GM18498 (cell line): Measurements from ENCODE around the gene ADAM8.
A peak's percentile ranks its signal among the peaks of the same experiment; 100 is the strongest.

Experiments used
- ATAC-seq: cut with Tn5 transposase; IDR thresholded peaks from one replicate; pipeline ENCODE4 v1.9.1; 2021; ENCODE audit warnings: mild to moderate bottlenecking, moderate library complexity; ENCODE audit not compliant: unreplicated experiment

ADAM8 gene

GRCh38 chr10:133282846-133283390 is 6.2 kb upstream of the ADAM8 start:
- no peak for ATAC-seq

- ATAC-seq: no peak
Observed at GRCh38 chr10:133281628-133282372, 5.1 kb upstream of the ADAM8 start.

- no peak for ATAC-seq
Observed at GRCh38 chr10:133281084-133281483, 4.4 kb upstream of the ADAM8 start.

- no peak for ATAC-seq
Observed at GRCh38 chr10:133280391-133281059, 3.9 kb upstream of the ADAM8 start.

- no peak for ATAC-seq
Observed at GRCh38 chr10:133279326-133280226, 2.9 kb upstream of the ADAM8 start.

GRCh38 chr10:133278577-133279265 is 2.1 kb upstream of the ADAM8 start:
- ATAC-seq: peak; percentile 36

GRCh38 chr10:133277993-133278576 is 1.4 kb upstream of the ADAM8 start:
- ATAC-seq: no peak

GRCh38 chr10:133277277-133277992 is 767 bp upstream of the ADAM8 start:
- no peak for ATAC-seq

- ATAC-seq: no peak
Observed at GRCh38 chr10:133276100-133276434, 601 bp downstream of the ADAM8 start.

GRCh38 chr10:133275684-133276092 is 980 bp downstream of the ADAM8 start:
- peak; percentile 40 for ATAC-seq

GRCh38 chr10:133274751-133275683 is 1.7 kb downstream of the ADAM8 start:
- ATAC-seq: peak; percentile 50

GRCh38 chr10:133273534-133274143 is 3.0 kb downstream of the ADAM8 start:
- no peak for ATAC-seq

- ATAC-seq: no peak
Observed at GRCh38 chr10:133272964-133273420, 3.7 kb downstream of the ADAM8 start.

- ATAC-seq: no peak
Observed at GRCh38 chr10:133272301-133272963, 4.2 kb downstream of the ADAM8 start.

- no peak for ATAC-seq
Observed at GRCh38 chr10:133271521-133272300, 5.0 kb downstream of the ADAM8 start.

- ATAC-seq: no peak
Observed at GRCh38 chr10:133270773-133271297, 5.8 kb downstream of the ADAM8 start.
